ENCODE measurements around the gene MYLIP. TPM values are rescaled to one million over a fixed set of nuclear protein-coding genes. Genes with fewer than 3 reads are reported as not detected.

The MYLIP gene
- total and polyA plus RNA-seq, 12 donors = 6.9 to 22.5 (median 12.8) TPM

- H3K4me1 ChIP-seq = peaks cover 0 to 8% (median 0%) of the 10 kb centered on the region in 9 donors
- 66 to 68% methylated on average over 4 of the region's 4 CpGs for WGBS, 2 donors
- no peaks in the 10 kb centered on the region for H3K9me3 ChIP-seq
- no peak overlapping the region for H3K4me3 ChIP-seq
- no peak for DNase-seq
- intact Hi-C loops (cut with DNase I) = no loop called here
- H3K27me3 ChIP-seq = peaks cover 0 to 2% (median 0%) of the 10 kb centered on the region in 7 donors
- no peak overlapping the region for H3K27ac ChIP-seq
- no peaks in the 10 kb centered on the region for H3K36me3 ChIP-seq
- no peak for ATAC-seq
- TF ChIP-seq CTCF (IDR thresholded peaks at IDR 0.05) = no peak
Observed at GRCh38 chr6:16166871-16167608, 38.2 kb downstream of the MYLIP start.

GRCh38 chr6:16168121-16168520 is 39.2 kb downstream of the MYLIP start:
- H3K36me3 ChIP-seq = no peaks in the 10 kb centered on the region
- no peaks in the 10 kb centered on the region for H3K9me3 ChIP-seq
- intact Hi-C loops (cut with DNase I) = no loop called here
- WGBS, 2 donors = 47 to 53% methylated on average over 5 of the region's 5 CpGs
- H3K4me1 ChIP-seq = peaks cover 0 to 8% (median 0%) of the 10 kb centered on the region in 9 donors
- H3K27me3 ChIP-seq = peaks cover 0 to 3% (median 0%) of the 10 kb centered on the region in 7 donors
- DNase-seq (no peak), ATAC-seq (no peak)
- no peak for TF ChIP-seq CTCF (IDR thresholded peaks at IDR 0.05)
- no peak overlapping the region for H3K4me3 ChIP-seq
- H3K27ac ChIP-seq = no peak overlapping the region

- Histone ChIP-seq H3K4me1 (peaks cover 0 to 6% (median 0%) of the 10 kb centered on the region in 9 donors), H3K27me3 (peaks cover 0 to 3% (median 0%) of the 10 kb centered on the region in 7 donors), H3K27ac (no peak overlapping the region), H3K4me3 (no peak overlapping the region), H3K9me3 (no peaks in the 10 kb centered on the region), H3K36me3 (no peaks in the 10 kb centered on the region)
- WGBS, 2 donors = 73 to 74% methylated on average over 3 of the region's 3 CpGs
- intact Hi-C loops (cut with DNase I) = no loop called here
- ATAC-seq (peak in 1 of 8 donors; percentile 45), DNase-seq (no peak)
- TF ChIP-seq CTCF (IDR thresholded peaks at IDR 0.05) = peak in 8 of 9 donors; percentile 8 to 58 (median 48)
Observed at GRCh38 chr6:16168858-16169257, 40.0 kb downstream of the MYLIP start.

- DNase-seq = no peak
- Histone ChIP-seq H3K27ac (no peak overlapping the region), H3K4me3 (no peak overlapping the region), H3K27me3 (peaks cover 0 to 3% (median 0%) of the 10 kb centered on the region in 7 donors), H3K9me3 (no peaks in the 10 kb centered on the region), H3K36me3 (no peaks in the 10 kb centered on the region), H3K4me1 (peaks cover 0 to 4% (median 0%) of the 10 kb centered on the region in 9 donors)
- TF ChIP-seq CTCF (IDR thresholded peaks at IDR 0.05) = no peak
- 96 to 98% methylated on average over 2 of the region's 2 CpGs for WGBS, 2 donors
- no peak for ATAC-seq
- intact Hi-C loops (cut with DNase I) = no loop called here
Observed at GRCh38 chr6:16171400-16171799, 42.5 kb downstream of the MYLIP start.

Measured in heart right ventricle (tissue), 16 donors.